Stomach (tissue), 9 donors: ENCODE results near the gene GABRB2. TPM values are rescaled to one million over a fixed set of nuclear protein-coding genes. Genes with fewer than 3 reads are reported as not detected.

Experiments used
- DNase-seq, 2 donors: peaks; one replicate each; pipeline versions ENCODE4 v3.0.0 to v3.0.0-alpha.2; 2013 to 2019
- H3K27ac ChIP-seq, 5 donors: fragments of 200-600 bp in 4 of 5; sonication (generic) in 4 of 5; one replicate each; pipeline ENCODE4 v1.5.1; 2013 to 2019; ENCODE audit warnings: mild to moderate bottlenecking in 1 of 5, moderate library complexity in 1 of 5
- H3K27me3 ChIP-seq, 3 donors: fragments of 200-600 bp; sonication (generic); one replicate each; pipeline ENCODE4 v1.5.1; 2017 to 2019; ENCODE audit warnings: mixed run types in 1 of 3
- H3K36me3 ChIP-seq, 4 donors: fragments of 200-600 bp; sonication (generic); 1 replicate in 3 of 4; 2 replicates in 1 of 4; pipeline ENCODE4 v1.5.1; 2016 to 2019
- H3K4me1 ChIP-seq, 4 donors: fragments of 200-600 bp; sonication (generic); one replicate each; pipeline ENCODE4 v1.5.1; 2016 to 2019
- H3K4me3 ChIP-seq, 4 donors: fragments of 200-600 bp; sonication (generic) in 3 of 4; one replicate each; pipeline ENCODE4 v1.5.1; 2016 to 2019; ENCODE audit warnings: mild to moderate bottlenecking in 1 of 4
- H3K9me3 ChIP-seq, 4 donors: fragments of 200-600 bp; sonication (generic); one replicate each; pipeline ENCODE4 v1.5.1; 2016 to 2019
- CTCF ChIP-seq, 7 experiments: fragments of 450-650 bp in 4 of 7; fragments of 200-600 bp in 3 of 7; sonication (generic) in 3 of 7; IDR thresholded peaks; one replicate each; pipeline ENCODE4 v1.5.1; 2016 to 2019; ENCODE audit warnings: antibody characterized with exemption in 7 of 7, control low read depth in 2 of 7, mild to moderate bottlenecking in 1 of 7
- EP300 ChIP-seq: sonication (generic); formaldehyde crosslinking; IDR thresholded peaks from one replicate; pipeline ENCODE4 v1.6.1; 2017; ENCODE audit warnings: antibody characterized with exemption
- POLR2A ChIP-seq, 4 donors: fragments of 450-650 bp; IDR thresholded peaks; one replicate each; pipeline ENCODE4 v1.6.1; 2016; ENCODE audit warnings: antibody characterized with exemption in 4 of 4, control low read depth in 2 of 4, mild to moderate bottlenecking in 1 of 4, moderate library complexity in 1 of 4
- POLR2AphosphoS5 ChIP-seq, 3 donors: sonication (generic); formaldehyde crosslinking; IDR thresholded peaks; one replicate each; pipeline ENCODE4 v1.6.1; 2016; ENCODE audit warnings: antibody characterized with exemption in 3 of 3
- WGBS, 5 donors: extraction: QIAGEN DNeasy Blood & Tissue Kit in 3 of 5; methylation state at CpG; one replicate each; pipeline versions ENCODE4 v1.1.5 to v1.1.7; 2013 to 2018; 5-methylcytosine and 5-hydroxymethylcytosine counted together
- intact Hi-C: fragments of 100-400 bp; cut with DNase I; formaldehyde crosslinking; loops from one replicate; pipeline ENCODE4 v1.15.1; 2023; ENCODE audit warnings: low total_unique reads
- polyA plus RNA-seq, 3 donors: library from polyadenylated mRNA; stranded (reverse); fragments of 200-250 nt; gene quantifications; one replicate each; pipeline ENCODE4 v1.2.3, GENCODE V29; 2013
- total RNA-seq, 5 donors: library from RNA; depleted of rRNA; stranded (reverse); fragments of >200 nt; gene quantifications; one replicate each; pipeline versions ENCODE4 v1.1.0 to v1.2.3, GENCODE V29; 2014 to 2016
- donor health status: healthy with polysubstance abuse.
- donor health status: Bipolar disorder and iron deficiency.
- donor health status: healthy.

Gene GABRB2
- total and polyA plus RNA-seq, 8 donors = 0.06 to 2.7 (median 0.14) TPM; not detected in 3

GRCh38 chr5:161539016-161539415, 7.5 kb downstream of the GABRB2 start:
- H3K27me3 ChIP-seq = peaks cover 0 to 1% (median 0%) of the 10 kb centered on the region in 3 donors
- no peak overlapping the region for H3K27ac ChIP-seq
- H3K4me1 ChIP-seq = no peaks in the 10 kb centered on the region
- H3K9me3 ChIP-seq = no peaks in the 10 kb centered on the region
- intact Hi-C loops = no loop called here
- TF ChIP-seq POLR2A (IDR thresholded peaks at IDR 0.05) = no peak
- no peak for TF ChIP-seq EP300
- no peak for TF ChIP-seq CTCF (IDR thresholded peaks at IDR 0.05)
- no peak for TF ChIP-seq POLR2AphosphoS5 (IDR thresholded peaks at IDR 0.05)
- DNase-seq = no peak
- H3K36me3 ChIP-seq = no peaks in the 10 kb centered on the region
- 61 to 66% (median 64%) methylated on average over 1 of the region's 1 CpG for WGBS, 5 donors
- no peak overlapping the region for H3K4me3 ChIP-seq

- peak in 1 of 2 donors; percentile 18 for DNase-seq
- whole genome bisulfite sequencing, 5 donors = 64 to 94% (median 76%) methylated on average over 2 of the region's 2 CpGs
These were observed 10.8 kb downstream of the GABRB2 start for GRCh38 chr5:161535762-161536161.

GRCh38 chr5:161530700-161531099, 15.8 kb downstream of the GABRB2 start:
- TF ChIP-seq CTCF (IDR thresholded peaks at IDR 0.05) = no peak
- TF ChIP-seq POLR2AphosphoS5 (IDR thresholded peaks at IDR 0.05) = no peak
- TF ChIP-seq EP300 = no peak
- no peak for TF ChIP-seq POLR2A (IDR thresholded peaks at IDR 0.05)

More at GRCh38 chr5:161535762-161536161, 10.8 kb downstream of the GABRB2 start:
- Histone ChIP-seq H3K27me3 (no peaks in the 10 kb centered on the region), H3K9me3 (no peaks in the 10 kb centered on the region), H3K36me3 (no peaks in the 10 kb centered on the region), H3K27ac (no peak overlapping the region), H3K4me1 (no peaks in the 10 kb centered on the region), H3K4me3 (no peak overlapping the region)
- intact Hi-C loops = no loop called here
- TF ChIP-seq EP300 = no peak
- no peak for TF ChIP-seq POLR2AphosphoS5 (IDR thresholded peaks at IDR 0.05)
- no peak for TF ChIP-seq CTCF (IDR thresholded peaks at IDR 0.05)
- no peak for TF ChIP-seq POLR2A (IDR thresholded peaks at IDR 0.05)

GRCh38 chr5:161513942-161514341, 32.6 kb downstream of the GABRB2 start:
- intact Hi-C loops = no loop called here
- 68 to 92% (median 88%) methylated on average over 1 of the region's 1 CpG for WGBS, 5 donors

More at GRCh38 chr5:161530700-161531099, 15.8 kb downstream of the GABRB2 start:
- no peaks in the 10 kb centered on the region for H3K36me3 ChIP-seq
- intact Hi-C loops = no loop called here
- 24 to 40% (median 38%) methylated on average over 2 of the region's 2 CpGs for WGBS, 5 donors
- H3K27ac ChIP-seq = no peak overlapping the region
- no peaks in the 10 kb centered on the region for H3K27me3 ChIP-seq
- no peak for DNase-seq
- no peaks in the 10 kb centered on the region for H3K4me1 ChIP-seq
- no peak overlapping the region for H3K4me3 ChIP-seq
- H3K9me3 ChIP-seq = no peaks in the 10 kb centered on the region

More at GRCh38 chr5:161513942-161514341, 32.6 kb downstream of the GABRB2 start:
- H3K9me3 ChIP-seq = peaks cover 0 to 5% (median 0%) of the 10 kb centered on the region in 4 donors
- no peak overlapping the region for H3K27ac ChIP-seq
- H3K36me3 ChIP-seq = no peaks in the 10 kb centered on the region
- no peaks in the 10 kb centered on the region for H3K27me3 ChIP-seq
- H3K4me3 ChIP-seq = no peak overlapping the region
- DNase-seq = peak in 1 of 2 donors; percentile 20
- TF ChIP-seq POLR2A (IDR thresholded peaks at IDR 0.05) (no peak), CTCF (IDR thresholded peaks at IDR 0.05) (no peak), EP300 (no peak), POLR2AphosphoS5 (IDR thresholded peaks at IDR 0.05) (no peak)
- H3K4me1 ChIP-seq = no peaks in the 10 kb centered on the region
